HL-60/S4 treated with retinoic acid at 250 ng/mL for 4 days and 3 days (cell line): ENCODE results near the gene RAD50.
"Not testable (repeated sequence)": the region's sequence is repeated elsewhere in the genome, so short reads cannot be mapped to it uniquely, and the experiment has no call there.

Source experiments
- in situ Hi-C: fragments of 300-500 bp; cut with MboI; formaldehyde crosslinking; loops from 2 replicates; pipeline ENCODE4 v1.7.0; 2022; ENCODE audit warnings: low sequenced_read_pairs

Gene RAD50

DNA sequence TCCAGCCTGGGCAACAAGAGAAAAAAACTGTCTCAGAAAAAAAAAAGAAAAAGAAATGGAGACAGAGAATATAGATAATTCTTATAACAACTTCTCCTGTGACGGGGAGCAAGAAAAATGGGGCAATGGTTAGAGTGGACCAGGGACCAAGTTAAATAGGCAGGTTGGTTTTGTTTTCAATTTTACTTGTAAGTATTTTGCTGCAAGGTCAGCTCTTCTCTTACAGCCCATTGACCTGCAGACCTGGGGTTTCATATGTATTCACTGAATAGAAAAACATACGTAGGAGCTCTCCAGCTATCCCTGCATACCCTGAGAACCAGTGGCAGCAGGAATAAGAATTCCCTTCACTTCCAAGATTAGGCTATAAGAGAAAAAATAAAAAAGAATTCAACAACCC, 72.0 kb downstream of the RAD50 start:
- in situ Hi-C loops = no loop called here

DNA sequence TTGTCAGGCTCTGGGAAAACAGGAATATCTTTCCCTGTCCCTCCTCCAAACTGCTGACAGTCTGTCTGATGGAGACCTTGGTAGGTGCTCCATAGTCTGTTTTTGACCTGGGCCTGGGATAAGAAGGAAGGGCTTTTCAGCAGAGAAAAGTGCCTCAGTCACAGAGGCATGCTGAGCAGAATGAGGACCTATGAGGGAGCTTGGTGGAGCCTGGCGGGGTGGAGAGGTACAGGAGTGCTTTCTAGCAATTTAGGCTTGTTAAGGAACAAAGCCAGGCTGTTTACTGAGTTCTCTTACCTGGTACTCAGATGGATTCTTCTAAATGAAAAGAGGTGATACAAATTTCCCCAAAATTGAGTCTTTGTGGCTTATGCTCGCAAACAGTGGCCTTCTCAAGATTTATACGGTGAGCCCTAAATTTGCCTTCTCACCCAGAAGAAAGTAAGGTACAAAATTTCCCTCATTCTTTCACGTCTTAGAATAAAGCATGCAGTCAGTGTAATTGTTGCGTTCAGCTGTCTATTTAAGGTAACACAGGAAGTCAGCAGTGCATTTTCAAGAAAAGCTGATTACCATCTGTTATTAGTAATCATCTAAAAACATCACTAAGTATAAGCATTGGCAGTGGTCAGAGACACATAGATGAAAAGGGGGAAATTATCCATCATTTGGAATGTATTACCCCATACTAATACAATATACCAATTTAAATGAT, 72.6 kb downstream of the RAD50 start:
- in situ Hi-C loops = no loop called here

DNA sequence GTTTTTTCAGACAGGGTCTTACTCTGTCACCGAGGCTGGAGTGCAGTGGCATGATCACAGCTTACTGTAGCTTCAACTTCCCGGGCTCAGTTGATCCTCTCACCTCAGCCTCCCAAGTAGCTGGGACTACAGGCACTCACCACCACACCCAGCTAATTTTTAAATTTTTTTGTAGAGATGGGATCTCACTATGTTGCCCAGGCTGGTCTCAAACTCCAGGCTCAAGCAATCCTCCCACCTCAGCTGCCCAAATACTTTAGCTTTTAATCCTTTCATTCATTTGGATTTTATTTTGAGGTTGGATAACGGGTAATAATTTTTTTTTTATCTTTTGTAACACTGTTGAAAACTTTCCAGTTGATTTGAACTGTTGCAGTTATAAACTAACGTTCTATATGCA, 76.8 kb downstream of the RAD50 start:
- in situ Hi-C loops = not testable (repeated sequence)

DNA sequence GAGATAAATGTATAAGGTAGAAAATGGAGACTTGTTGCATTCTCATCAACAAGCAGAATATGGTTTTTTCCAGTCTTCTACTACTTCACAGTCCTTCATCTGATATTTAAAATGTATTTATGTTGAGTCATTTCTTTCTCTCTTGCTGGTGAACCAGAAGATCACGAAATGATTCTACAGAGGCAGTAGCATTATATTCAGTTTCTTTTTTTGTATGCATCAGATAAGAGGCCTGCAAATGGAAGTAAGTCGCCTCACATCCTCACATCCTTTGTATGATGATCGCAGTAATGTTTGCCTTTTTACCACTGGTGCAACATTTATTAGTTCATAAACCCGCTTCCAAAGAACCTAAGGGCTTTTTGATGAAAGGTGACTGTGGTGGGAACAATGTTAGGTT, 79.1 kb downstream of the RAD50 start:
- in situ Hi-C loops = no loop called here

DNA sequence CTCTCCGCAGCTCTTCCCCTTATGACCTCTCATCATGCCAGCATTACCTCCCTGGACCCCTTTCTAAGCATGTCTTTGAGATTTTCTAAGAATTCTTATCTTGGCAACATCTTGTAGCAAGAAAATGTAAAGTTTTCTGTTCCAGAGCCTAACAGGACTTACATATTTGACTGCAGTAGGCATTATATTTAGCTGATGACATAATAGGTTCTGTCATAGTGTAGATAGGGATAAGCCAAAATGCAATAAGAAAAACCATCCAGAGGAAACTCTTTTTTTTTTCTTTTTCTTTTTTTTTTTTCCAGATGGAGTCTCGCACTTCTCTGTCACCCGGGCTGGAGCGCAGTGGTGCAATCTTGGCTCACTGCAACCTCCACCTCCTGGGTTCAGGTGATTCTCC, 80.5 kb downstream of the RAD50 start:
- in situ Hi-C loops = no loop called here

DNA sequence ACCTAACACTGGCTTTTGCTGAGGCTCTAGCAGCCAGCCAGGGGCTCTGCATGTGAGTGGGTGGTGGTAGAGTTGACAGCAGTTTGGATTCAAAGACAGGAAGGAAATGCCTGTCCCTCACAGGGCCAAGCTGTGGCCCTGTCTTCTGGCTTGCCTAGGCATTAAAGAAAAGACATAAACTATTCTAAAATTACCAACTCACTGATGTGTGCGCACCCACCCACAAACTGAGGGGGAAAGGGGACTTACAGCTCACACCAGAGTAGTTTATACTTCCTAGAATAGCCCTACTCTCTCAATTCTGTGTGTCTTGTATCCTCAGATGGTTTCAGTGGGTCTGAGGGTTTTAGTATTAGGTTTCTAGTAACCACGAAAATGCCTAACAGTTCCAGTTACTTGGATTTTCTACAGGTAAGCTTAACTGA, 82.9 kb downstream of the RAD50 start:
- in situ Hi-C loops = no loop called here

DNA sequence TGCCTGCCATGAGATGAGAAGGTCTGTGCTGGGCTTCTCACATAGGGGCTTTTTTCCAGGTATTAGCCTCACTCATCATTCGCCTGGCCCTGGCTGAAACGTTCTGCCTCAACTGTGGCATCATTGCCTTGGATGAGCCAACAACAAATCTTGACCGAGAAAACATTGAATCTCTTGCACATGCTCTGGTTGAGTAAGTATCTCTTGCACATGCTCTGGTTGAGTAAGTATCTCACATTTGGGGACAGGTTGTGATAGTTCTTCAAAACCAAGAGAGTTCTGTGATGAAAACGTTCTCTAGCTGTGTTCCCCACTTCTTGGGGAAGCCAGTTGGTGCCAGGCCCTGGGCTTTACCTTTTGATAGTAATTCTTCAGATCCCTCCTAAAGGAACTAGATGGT, 83.8 kb downstream of the RAD50 start:
- in situ Hi-C loops = no loop called here

DNA sequence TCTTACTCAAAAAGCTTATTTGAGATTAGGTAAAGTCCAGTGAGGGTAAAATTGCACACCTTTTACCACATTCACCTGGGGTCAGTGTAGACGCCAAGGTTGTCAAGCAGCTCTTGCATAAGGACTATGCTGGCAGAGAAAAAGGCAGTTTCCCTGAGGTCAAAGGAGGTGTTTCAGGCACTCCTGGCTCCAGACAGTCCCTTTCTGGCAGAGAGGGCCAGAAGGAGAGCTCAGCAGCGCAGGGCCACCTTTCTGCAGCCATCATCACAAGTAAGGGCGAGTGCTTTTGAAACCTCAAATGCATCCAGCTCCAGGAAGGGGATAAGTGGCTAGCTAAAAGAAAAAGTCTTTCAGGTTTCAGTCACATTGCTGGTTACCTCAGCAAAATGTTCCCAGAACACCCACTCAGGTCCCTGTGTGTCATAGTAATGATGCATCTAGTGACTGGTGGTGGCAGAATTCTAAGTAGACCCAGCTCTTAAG, 84.5 kb downstream of the RAD50 start:
- in situ Hi-C loops = no loop called here

DNA sequence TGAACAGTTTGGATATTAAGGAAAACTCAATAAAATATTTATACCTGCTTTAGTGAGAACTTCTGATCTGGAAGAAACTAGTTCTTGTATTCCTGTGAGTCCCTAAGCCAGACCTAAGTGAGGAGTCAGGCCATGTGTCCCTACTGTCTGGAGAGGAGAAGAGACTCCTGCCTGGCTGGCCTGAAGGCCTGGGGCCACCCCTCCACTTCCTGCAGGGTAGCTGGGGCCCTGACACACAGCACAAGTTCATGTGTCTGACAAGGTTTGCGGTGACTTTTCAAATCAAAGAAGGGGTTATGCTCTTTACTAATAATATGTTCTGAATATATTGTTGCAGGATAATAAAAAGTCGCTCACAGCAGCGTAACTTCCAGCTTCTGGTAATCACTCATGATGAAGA, 85.1 kb downstream of the RAD50 start:
- in situ Hi-C loops = no loop called here

DNA sequence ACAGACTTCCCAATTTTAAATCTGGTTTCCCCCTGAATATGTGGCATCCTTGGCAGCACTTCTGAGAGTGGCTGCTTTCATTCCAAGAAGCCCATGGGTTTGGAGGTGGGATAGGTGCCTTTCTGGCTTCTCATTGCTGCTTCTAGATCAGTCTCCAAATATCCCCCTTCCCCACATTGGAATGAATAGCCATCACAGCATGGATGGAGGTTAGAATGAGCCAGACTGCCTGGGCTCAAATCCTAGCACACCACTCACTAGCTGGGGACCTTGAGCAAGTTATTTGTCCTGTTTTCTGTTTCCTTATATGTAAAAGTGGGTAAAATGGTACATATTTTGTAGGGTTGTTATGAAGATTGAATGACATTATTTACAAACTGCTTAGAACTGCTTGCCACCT, 87.4 kb downstream of the RAD50 start:
- in situ Hi-C loops = no loop called here

DNA sequence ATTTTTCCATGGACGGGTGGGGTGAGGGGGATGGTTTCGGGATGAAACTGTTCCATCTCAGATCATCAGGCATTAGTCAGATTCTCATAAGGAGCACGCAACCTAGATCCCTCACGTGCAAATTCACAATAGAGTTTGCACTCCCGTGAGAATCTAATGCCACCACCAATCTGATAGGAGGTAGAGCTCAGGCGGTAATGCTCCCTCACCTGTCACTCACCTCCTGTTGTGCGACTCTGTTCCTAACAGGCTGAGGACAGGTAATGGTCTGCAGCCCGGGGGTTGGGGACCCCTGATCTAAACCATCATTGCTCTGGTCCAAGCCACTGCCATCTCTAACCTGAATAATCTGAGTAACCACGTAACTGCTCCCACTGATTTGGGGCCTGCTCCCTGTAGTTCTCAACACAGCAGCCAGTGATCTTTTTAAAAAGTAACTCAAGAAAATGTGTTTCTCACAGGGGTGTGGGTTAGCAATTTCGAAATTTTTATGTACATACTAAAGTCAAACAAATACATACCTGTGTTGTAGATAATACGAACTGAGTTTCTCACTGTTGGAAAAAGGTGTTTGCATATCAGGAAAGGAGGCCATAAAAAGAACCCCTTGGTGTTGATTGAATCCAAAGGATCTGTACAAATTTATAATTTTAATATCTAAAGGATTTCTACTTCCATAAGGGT, 89.9 kb downstream of the RAD50 start:
- in situ Hi-C loops = no loop called here

DNA sequence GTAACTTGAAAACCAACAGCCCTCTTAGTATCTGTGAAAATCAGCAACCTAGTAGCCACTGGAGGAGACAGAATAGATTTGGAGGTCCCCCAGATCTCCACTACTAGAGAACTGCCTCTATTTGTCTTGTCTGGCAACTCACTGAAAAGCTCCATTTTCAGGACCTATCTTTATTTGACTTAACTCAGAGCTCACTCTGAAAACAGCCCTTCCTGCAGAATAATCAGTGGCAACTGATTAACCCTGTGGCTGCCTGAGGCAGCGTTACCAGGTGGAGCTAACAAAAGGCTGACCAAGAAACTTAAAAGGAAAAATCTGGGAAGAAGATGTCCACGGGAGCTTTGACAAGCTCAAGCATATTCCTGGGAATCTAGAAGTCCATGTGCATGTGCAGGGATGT, 90.7 kb downstream of the RAD50 start:
- in situ Hi-C loops = no loop called here

DNA sequence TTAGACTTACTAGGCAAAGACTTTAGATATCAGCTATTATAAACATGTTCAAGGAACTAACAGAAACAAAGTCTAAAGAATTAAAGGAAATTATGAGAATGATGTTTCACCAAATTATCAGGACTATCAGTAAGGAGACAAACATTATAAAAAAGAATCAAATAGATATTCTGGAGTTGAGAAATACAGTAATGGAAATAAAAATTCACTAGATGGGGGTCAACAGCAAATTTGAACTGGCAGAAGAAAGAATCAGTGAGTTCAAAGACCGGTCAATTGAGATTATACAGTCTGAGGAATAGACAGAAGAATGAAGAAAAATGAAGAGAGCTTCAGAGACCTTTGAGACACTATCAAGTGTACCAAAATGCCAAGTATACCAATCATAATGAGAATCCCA, 91.6 kb downstream of the RAD50 start:
- in situ Hi-C loops = no loop called here

DNA sequence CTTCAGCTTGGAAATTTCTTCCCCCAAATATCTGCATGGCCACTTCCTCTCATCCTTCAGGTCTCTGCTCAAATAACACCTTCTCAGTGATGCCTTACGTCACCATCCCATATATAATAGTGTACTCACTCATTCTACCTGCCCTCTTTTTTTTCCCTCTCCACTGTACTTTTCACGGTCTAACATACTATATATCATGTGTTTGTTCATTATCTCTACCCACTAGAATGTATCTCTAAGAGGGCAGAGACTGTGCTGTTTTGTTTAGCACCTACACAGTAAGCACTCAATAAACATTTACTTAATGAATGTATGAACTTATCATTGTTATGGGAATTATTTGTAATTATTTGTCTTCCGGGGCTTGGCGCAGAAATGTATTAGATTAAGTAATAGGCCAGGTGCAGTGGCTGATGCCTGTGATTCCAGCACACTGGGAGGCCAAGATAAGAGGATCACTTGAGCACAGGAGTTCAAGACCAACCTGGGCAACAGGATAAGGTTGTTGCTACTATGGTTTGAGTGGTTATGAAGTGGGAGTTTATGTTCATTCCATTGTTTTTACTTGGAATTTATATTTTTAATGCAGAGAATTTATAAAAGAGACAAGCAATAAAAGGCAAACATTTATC, 95.2 kb downstream of the RAD50 start:
- in situ Hi-C loops = no loop called here

DNA sequence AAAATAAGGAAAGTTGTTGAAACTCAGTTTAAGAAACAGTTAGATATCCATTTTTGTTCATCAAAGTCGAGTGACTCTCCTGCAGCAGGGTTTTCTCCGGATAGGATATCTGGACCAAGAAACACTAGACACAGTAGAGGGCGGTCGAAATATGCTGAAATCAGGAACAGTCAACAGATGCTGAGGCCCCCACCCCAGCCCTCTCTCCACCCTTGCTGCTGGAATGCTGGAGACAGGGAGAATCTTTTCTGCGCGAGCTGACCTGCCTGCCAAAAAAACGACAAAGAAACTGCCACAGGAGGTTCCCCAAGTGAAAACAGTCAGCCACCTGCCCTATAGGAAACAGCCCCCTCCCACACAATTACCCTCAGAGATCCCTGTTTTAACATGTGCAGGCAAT, 96.9 kb downstream of the RAD50 start:
- in situ Hi-C loops = no loop called here

DNA sequence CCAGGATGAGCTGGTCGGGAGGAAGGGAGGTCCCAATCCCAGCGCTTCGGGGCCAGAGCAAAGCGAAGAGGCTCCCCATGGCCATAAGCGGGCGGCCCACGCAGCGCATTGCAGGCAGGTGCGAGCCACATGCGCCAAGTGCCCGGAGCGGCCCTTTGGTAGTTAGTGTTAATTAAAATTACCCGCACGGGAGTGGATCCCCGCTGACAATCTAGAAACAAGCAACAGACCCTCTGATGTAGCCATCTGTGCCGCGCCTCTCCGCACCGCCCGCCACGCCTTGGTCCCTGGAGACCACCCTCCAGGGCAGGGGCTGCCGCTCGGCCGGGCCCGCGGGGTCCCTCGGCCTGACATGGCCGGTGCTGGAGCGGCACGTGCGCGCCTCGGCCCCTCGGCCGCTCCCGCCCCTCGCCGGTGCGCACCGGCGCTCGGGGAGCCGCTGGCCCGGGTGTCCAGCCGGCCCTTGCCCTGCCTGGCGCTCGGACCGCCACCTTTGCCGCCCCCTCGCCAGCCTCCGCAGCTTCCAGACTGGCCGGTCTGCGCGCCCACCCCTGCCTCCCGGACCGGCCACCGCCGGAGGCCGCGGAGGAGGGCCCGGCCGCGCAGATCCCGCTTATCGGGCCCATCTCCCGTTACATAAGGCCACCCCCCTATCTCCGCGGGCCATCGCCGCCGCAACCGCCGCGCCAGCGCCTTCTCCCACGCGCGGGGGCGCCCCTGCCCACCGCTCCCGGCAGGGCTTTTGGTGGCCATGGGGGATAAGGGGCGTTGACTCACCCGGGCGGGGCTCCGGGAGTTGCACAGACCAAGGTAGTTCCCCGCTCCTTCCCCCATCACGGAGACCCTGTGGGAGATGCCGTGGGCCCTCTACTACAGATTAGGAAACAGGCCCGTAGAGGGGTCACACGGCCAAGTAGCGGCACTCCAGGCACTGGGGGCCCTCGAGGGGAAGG, 99.3 kb downstream of the RAD50 start:
- in situ Hi-C loops = no loop called here

DNA sequence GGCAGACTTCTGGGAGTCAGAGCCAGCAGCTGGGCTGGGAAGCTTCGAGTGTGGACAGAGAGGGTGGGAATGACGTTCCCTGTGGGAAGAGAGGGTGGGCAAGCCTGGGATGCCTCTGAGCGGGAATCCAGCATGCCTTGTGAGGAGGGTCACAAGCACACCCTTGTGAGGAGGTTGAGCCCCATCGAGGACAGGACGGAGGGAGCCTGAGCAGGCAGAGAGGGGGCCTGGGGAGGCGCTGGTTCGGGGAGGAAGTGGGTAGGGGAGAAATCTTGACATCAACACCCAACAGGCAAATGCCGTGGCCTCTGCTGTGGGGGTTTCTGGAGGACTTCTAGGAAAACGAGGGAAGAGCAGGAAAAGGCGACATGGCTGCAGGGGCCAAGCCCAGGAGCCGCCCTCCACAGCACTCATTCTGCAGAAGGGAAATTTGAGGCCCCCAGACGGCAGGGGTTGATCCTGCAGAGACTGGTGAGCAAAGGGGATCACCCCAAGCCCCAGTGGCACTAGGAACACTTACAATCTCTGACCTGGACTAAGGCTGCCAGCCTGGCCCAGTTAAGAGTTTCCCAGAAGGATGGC, 100.1 kb downstream of the RAD50 start:
- in situ Hi-C loops = no loop called here

DNA sequence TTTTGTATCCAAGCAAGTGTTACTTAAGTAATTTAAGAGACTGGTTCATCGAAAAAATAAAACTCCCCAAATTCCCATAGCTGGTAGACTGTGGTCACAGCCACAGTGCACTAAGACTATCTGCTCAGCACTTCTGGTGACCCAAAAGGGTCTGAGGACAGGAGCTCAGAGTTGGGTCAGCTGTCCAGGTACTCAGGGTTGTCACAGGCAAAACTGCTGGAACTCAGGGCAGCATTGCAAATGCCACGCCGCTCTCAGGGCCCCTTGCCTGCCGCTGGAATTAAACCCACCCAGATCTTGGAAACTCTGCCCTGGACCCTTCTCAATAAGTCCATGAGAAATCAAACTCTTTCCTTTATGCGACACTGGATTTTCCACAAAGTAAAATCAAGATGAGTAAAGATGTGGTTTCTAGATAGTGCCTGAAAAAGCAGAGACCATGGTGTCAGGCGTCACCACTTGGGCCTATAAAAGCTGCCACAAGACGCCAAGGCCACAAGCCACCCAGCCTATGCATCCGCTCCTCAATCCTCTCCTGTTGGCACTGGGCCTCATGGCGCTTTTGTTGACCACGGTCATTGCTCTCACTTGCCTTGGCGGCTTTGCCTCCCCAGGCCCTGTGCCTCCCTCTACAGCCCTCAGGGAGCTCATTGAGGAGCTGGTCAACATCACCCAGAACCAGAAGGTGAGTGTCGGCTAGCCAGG, 101.1 kb downstream of the RAD50 start, which contains the start of gene IL13:
Gene IL13 (plus strand): TSS at position 498 of the 705 bp plus-strand sequence. CDS start 14 bp downstream, at position 512.
- in situ Hi-C loops = no loop called here

DNA sequence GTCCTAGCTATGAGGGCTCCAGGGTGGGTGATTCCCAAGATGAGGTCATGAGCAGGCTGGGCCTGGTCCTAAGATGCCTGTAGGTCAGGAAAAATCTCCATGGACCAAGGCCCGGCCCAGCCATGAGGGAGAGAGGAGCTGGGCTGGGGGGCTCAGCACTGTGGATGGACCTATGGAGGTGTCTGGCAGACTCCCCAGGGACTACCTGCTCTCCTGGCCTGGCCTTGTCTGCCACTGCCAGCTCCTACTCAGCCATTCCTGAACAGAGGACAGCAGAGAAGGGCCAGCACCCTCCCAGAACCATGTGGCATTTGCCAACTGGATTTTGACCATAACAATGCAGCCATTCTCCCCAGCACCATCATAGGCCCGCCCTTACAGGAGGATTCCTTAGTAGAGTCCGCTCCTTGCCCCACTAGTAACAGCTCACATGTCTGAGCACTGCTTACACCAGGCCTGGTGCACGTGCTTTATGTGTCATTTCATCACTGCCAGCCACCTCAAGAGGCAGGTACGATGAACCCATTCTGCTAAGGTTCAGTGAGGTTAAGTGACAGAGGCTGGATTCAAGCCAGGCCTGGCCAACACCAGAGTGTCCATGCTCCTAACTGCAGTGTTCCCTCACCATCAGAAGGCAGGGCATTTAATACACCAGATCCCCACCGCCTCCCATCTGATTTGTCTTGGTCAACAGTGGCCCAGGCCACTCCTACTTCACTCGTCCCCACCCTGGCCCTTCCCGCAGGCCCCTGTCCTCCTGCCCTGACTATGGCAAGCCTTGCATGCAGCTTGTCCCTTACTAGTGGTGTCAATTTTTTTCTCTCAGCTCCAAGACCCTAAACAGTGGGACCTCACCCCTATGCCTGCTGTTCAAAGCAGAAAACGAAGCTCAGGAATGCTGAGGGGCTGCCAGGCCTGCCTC, 101.9 kb downstream of the RAD50 start:
- in situ Hi-C loops = no loop called here
